RWPE2 (cell line): ENCODE results near the gene ALDOA.
A peak's percentile ranks its signal among the peaks of the same experiment; 100 is the strongest.
"Not testable (repeated sequence)": the region's sequence is repeated elsewhere in the genome, so short reads cannot be mapped to it uniquely, and the experiment has no call there.

Source experiments
- ATAC-seq: fragments of 200-7000 bp; cut with Tn5 transposase; 3 replicates; pipeline ENCODE4 v1.9.1; 2021; ENCODE audit warnings: low read depth
- DNase-seq: peaks from one replicate; pipeline ENCODE4 v3.0.0-alpha.2; 2020; ENCODE audit warnings: low spot score
- H3K27ac ChIP-seq: fragments of 450-650 bp; 2 replicates; pipeline ENCODE4 v1.5.1; 2017; ENCODE audit warnings: mild to moderate bottlenecking; ENCODE audit not compliant: poor library complexity, severe bottlenecking
- H3K27me3 ChIP-seq: fragments of 250-450 bp; sonication (Bioruptor Pico); 2 replicates; pipeline ENCODE4 v1.5.1; 2021; ENCODE audit warnings: mild to moderate bottlenecking, moderate library complexity; ENCODE audit not compliant: insufficient read depth, poor library complexity, severe bottlenecking
- H3K36me3 ChIP-seq: fragments of 250-450 bp; sonication (Bioruptor Pico); 2 replicates; pipeline ENCODE4 v1.5.1; 2020; ENCODE audit warnings: low read depth, mild to moderate bottlenecking, moderate library complexity
- H3K4me1 ChIP-seq: fragments of 250-450 bp; sonication (Bioruptor Pico); 2 replicates; pipeline ENCODE4 v1.5.1; 2021; ENCODE audit warnings: mild to moderate bottlenecking, moderate library complexity; ENCODE audit not compliant: insufficient read depth, poor library complexity, severe bottlenecking
- H3K4me3 ChIP-seq: fragments of 250-450 bp; sonication (Bioruptor Pico); 2 replicates; pipeline ENCODE4 v1.5.1; 2021; ENCODE audit warnings: mild to moderate bottlenecking, moderate library complexity; ENCODE audit not compliant: severe bottlenecking
- H3K9me3 ChIP-seq: fragments of 250-450 bp; sonication (Bioruptor Pico); 2 replicates; pipeline ENCODE4 v1.5.1; 2021; ENCODE audit warnings: mild to moderate bottlenecking, moderate library complexity; ENCODE audit not compliant: severe bottlenecking
- TF ChIP-seq, protein P1 (sequence below): fragments of 450-650 bp; IDR thresholded peaks from one replicate; pipeline ENCODE4 v1.5.1; 2017; ENCODE audit warnings: mild to moderate bottlenecking, moderate library complexity; ENCODE audit not compliant: poor library complexity, severe bottlenecking

ALDOA gene

DNA sequence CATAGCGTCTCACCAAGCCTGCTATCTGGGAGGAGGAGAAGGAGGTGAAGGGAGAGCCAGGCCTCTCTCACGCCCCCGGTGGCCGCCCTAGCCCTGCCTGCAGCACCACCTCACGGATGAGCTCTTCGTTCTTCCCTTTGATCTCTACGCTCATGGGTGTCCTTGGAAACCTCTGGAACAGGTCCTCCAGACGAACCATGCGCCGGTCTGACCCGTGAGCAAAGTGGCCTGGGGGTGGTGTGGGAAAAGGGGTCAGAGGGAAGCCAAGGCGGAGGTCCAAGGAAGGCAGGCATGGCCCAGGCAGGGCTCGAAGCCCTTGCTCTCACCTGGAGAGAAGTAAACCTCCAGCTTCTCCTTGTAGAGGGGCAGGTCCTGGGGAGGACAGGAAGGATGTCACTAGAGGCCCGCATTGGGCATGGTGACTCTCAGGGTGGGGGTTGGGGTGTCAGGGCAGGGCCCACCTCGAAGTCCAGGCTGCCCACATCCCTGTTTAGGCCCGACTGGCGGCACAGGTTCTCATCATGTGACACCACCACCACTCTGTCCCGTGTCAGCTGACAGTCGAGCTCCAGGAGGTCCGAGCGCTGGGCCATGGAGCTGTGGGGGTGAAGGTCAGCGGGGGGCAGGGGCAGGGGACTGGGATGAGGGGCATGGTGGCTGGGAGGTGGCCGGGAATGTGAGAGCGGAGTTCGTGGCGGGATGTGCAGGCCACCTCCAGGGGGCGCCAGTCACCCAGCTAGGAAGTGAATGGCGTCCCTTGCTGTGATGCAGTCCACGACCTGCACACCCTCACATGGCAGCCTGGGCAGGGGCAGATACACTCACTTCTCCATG lies 46.9 kb downstream of the ALDOA start:
- DNase-seq (peak; percentile 59), ATAC-seq (peak; percentile 7; the same call in 2 of the 3 replicates)
- H3K27me3 ChIP-seq = no peaks in the 10 kb centered on the region
- H3K36me3 ChIP-seq = peaks cover 15% of the 10 kb centered on the region
- peaks cover 9% of the 10 kb centered on the region for H3K4me1 ChIP-seq
- TF ChIP-seq, protein P1, sequence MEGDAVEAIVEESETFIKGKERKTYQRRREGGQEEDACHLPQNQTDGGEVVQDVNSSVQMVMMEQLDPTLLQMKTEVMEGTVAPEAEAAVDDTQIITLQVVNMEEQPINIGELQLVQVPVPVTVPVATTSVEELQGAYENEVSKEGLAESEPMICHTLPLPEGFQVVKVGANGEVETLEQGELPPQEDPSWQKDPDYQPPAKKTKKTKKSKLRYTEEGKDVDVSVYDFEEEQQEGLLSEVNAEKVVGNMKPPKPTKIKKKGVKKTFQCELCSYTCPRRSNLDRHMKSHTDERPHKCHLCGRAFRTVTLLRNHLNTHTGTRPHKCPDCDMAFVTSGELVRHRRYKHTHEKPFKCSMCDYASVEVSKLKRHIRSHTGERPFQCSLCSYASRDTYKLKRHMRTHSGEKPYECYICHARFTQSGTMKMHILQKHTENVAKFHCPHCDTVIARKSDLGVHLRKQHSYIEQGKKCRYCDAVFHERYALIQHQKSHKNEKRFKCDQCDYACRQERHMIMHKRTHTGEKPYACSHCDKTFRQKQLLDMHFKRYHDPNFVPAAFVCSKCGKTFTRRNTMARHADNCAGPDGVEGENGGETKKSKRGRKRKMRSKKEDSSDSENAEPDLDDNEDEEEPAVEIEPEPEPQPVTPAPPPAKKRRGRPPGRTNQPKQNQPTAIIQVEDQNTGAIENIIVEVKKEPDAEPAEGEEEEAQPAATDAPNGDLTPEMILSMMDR = peak; percentile 76
- no peak overlapping the region for H3K27ac ChIP-seq
- no peaks in the 10 kb centered on the region for H3K9me3 ChIP-seq
- H3K4me3 ChIP-seq = no peak overlapping the region

DNA sequence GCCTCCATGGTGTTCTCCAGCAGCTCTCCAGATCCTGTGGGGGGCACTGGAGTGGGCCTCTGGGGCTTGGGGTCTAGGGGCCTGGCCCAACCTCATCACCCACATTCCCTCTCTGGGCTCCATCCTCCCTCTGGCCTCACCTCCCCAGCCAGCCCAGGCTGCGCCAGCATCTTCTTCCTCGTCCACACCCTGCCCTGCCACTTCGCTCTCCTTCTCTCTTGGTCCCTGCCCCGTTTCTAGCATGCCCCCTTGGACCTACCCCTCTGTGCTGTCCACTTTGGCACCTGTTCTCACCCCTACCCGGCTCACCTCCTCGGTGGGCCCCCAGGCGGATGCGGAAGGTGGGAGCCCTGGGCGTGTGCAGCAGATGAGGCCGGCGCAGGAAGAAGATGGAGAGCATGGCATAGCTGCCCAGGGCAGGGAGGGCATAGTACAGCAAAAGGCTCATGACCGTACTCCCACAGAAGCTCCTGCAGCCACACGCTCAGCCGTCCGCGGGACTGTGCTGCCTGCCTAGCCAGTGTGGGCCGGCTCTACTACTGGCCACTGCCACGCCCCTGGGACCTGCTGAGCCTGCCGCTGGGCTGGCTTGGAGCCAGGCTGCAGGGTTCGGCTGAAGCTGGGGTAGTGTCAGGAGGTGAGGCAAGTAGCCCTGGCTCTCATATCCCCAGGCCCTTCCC lies 47.6 kb downstream of the ALDOA start, which contains the start of gene GDPD3:
Gene GDPD3, minus strand, starts transcription at position 507 of the 680 bp plus-strand sequence. Its CDS starts 59 bp downstream, at position 448.
- Histone ChIP-seq H3K4me3 (no peak within 1 kb of the TSS), H3K27me3 (no peaks in the 10 kb centered on the region), H3K36me3 (peaks cover 12% of the 10 kb centered on the region), H3K9me3 (no peaks in the 10 kb centered on the region), H3K4me1 (peaks cover 9% of the 10 kb centered on the region), H3K27ac (peak within 1 kb of the TSS; percentile 37)
- DNase-seq (no peak), ATAC-seq (peak; percentile 51)
- TF ChIP-seq, protein P1 = peak; percentile 43

DNA sequence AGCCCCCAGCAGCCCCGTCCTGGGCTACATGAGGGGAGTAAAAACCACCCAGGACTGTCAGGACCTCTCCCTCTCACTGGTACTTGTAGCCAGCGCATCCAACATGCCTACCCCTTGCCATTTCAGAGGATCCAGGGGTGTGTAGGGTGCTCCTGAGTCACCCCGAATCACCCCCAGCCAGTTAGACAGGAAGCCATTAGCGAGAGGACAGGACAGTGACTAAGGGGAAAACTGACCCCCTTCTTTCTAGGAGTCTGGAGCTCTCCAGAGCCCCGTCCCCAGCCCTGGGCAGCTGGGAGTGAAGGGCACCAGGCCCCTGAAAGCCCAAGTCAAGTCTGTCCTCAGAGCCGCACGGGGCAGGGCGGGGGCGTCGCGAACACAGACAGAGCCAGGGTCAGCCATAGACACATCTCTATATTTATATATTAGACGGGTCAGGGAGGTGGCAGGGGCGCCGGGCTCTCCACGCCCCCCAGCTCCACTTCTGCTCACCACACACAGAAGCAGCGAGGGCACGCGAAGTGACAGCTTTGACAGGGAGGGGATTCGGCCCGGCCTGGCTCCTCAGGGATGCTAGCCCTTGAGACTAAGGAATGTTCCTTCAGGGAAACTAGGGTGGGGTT lies 48.3 kb downstream of the ALDOA start:
- ATAC-seq (peak; percentile 55), DNase-seq (no peak)
- Histone ChIP-seq H3K4me1 (peaks cover 9% of the 10 kb centered on the region), H3K9me3 (no peaks in the 10 kb centered on the region), H3K27me3 (no peaks in the 10 kb centered on the region), H3K36me3 (peaks cover 12% of the 10 kb centered on the region), H3K27ac (peak overlapping the region; percentile 37), H3K4me3 (no peak overlapping the region)
- TF ChIP-seq, protein P1 = no peak

DNA sequence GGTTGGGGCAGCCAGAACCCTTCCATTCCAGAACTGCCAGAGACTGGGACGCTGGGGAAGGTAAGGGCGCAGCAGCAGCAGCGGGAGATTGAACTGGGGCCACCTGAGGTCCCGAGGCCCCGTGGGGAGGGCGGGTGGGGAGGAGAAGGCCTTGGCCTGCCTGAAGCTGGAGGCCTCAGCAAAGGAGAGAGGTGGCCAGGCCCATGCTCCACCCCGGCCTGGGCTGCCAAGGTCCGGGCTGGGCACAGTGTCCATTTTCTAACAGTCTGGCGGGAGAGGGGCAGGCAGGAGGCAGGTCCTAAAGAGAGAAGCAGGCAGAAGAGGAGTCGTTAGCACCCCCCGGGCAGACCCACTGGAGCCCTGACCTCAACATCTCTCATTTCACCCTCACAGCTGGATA lies 48.9 kb downstream of the ALDOA start:
- ATAC-seq (no peak), DNase-seq (no peak)
- no peaks in the 10 kb centered on the region for H3K9me3 ChIP-seq
- TF ChIP-seq, protein P1 = no peak
- H3K27ac ChIP-seq = peak overlapping the region; percentile 37
- no peak overlapping the region for H3K4me3 ChIP-seq
- H3K4me1 ChIP-seq = peaks cover 9% of the 10 kb centered on the region
- no peaks in the 10 kb centered on the region for H3K27me3 ChIP-seq
- peaks cover 14% of the 10 kb centered on the region for H3K36me3 ChIP-seq

DNA sequence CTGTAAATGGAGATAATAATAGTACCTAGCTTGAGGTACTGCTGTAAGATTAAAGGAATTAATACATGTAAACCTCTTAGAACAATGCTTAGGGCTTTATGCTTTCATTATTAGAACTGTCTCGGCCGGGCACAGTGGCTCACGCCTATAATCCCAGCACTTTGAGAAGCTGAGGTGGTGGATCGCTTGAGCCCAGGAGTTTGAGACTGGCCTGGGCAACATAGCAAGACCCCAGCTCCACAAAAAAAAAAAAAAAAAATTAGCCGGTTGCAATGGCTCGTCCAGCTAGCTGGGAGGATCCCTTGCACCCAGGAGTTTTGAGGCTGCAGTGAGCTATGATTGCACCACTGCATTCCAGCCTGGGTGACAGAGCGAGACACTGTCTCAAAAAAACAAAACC lies 49.3 kb downstream of the ALDOA start:
- not testable (repeated sequence) for DNase-seq, H3K27me3 ChIP-seq, ATAC-seq, H3K27ac ChIP-seq, H3K9me3 ChIP-seq, H3K4me1 ChIP-seq, H3K4me3 ChIP-seq
- H3K36me3 ChIP-seq = peaks cover 16% of the 10 kb centered on the region
